HepG2 (cell line): ENCODE results near the gene AHCY. TPM values are rescaled to one million over a fixed set of nuclear protein-coding genes. Genes with fewer than 3 reads are reported as not detected.

Source experiments
- AKAP8 ChIP-seq: sonication (generic); formaldehyde crosslinking; IDR thresholded peaks from 2 replicates; pipeline ENCODE4 v1.5.1; 2020; ENCODE audit warnings: mild to moderate bottlenecking, missing genetic modification reagents
- ATF3 ChIP-seq: sonication (generic); formaldehyde crosslinking; IDR thresholded peaks from 2 replicates; pipeline ENCODE4 v1.4.0; 2020; ENCODE audit warnings: missing genetic modification reagents
- ATF4 ChIP-seq, 2 experiments: fragments of 450-650 bp in 1 of 2; sonication (generic) in 1 of 2; formaldehyde crosslinking; IDR thresholded peaks; 2 replicates each; pipeline versions ENCODE4 v1.5.0 to v1.8.0; 2020 to 2022; ENCODE audit warnings: mild to moderate bottlenecking in 1 of 2, missing genetic modification reagents in 1 of 2
- ATRX ChIP-seq: sonication (generic); formaldehyde crosslinking; IDR thresholded peaks from 2 replicates; pipeline ENCODE4 v1.4.0; 2020; ENCODE audit warnings: missing genetic modification reagents, borderline replicate concordance
- DDIT3 ChIP-seq: sonication (generic); formaldehyde crosslinking; IDR thresholded peaks from 2 replicates; pipeline ENCODE4 v1.4.0; 2020; ENCODE audit warnings: mild to moderate bottlenecking, missing genetic modification reagents
- E2F1 ChIP-seq: sonication (generic); formaldehyde crosslinking; IDR thresholded peaks from 2 replicates; pipeline ENCODE4 v1.5.0; 2020; ENCODE audit warnings: missing genetic modification reagents
- GPN1 ChIP-seq: sonication (generic); formaldehyde crosslinking; IDR thresholded peaks from 2 replicates; pipeline ENCODE4 v1.5.1; 2020; ENCODE audit warnings: missing genetic modification reagents, borderline replicate concordance
- IKZF5 ChIP-seq: IDR thresholded peaks from 2 replicates; pipeline ENCODE4 v1.6.1; 2018; ENCODE audit warnings: missing genetic modification reagents, mild to moderate bottlenecking, missing compliant biosample characterization
- KAT8 ChIP-seq: IDR thresholded peaks from 2 replicates; pipeline ENCODE4 v1.6.1; 2016; ENCODE audit warnings: missing genetic modification reagents, missing compliant biosample characterization
- MBD4 ChIP-seq: IDR thresholded peaks from 2 replicates; pipeline ENCODE4 v1.6.1; 2012; ENCODE audit warnings: low read length, inconsistent platforms, borderline replicate concordance
- MEIS1 ChIP-seq: sonication (generic); formaldehyde crosslinking; IDR thresholded peaks from 2 replicates; pipeline ENCODE4 v1.9.0; 2021; ENCODE audit warnings: mild to moderate bottlenecking, missing genetic modification reagents, moderate library complexity, borderline replicate concordance
- PTBP1 ChIP-seq: fragments of 200-400 bp; formaldehyde crosslinking; IDR thresholded peaks from 2 replicates; pipeline ENCODE4 v1.6.1; 2018; ENCODE audit warnings: low read length, low read depth; ENCODE audit not compliant: poor library complexity, severe bottlenecking
- SMARCE1 ChIP-seq: fragments of 450-650 bp; IDR thresholded peaks from 2 replicates; pipeline ENCODE4 v1.6.1; 2017; ENCODE audit warnings: borderline replicate concordance
- SRF ChIP-seq: IDR thresholded peaks from 2 replicates; pipeline ENCODE4 v1.6.1; 2011; ENCODE audit warnings: mild to moderate bottlenecking, low read depth, low read length, moderate library complexity
- TBX3 ChIP-seq: fragments of 450-650 bp; IDR thresholded peaks from 2 replicates; pipeline ENCODE4 v1.6.1; 2017; ENCODE audit warnings: antibody characterized with exemption, mild to moderate bottlenecking, inconsistent platforms, borderline replicate concordance
- TFDP2 ChIP-seq: sonication (generic); formaldehyde crosslinking; IDR thresholded peaks from 2 replicates; pipeline ENCODE4 v1.4.0; 2020; ENCODE audit warnings: missing genetic modification reagents
- ZBTB7B ChIP-seq: sonication (generic); formaldehyde crosslinking; IDR thresholded peaks from 2 replicates; pipeline ENCODE4 v1.4.0; 2020; ENCODE audit warnings: missing genetic modification reagents
- ZNF263 ChIP-seq: sonication (generic); formaldehyde crosslinking; IDR thresholded peaks from 2 replicates; pipeline ENCODE4 v1.4.0; 2020; ENCODE audit warnings: missing genetic modification reagents
- ZNF275 ChIP-seq: sonication (generic); formaldehyde crosslinking; IDR thresholded peaks from 2 replicates; pipeline ENCODE4 v1.8.0; 2022; ENCODE audit warnings: missing genetic modification reagents, mild to moderate bottlenecking, inconsistent platforms, borderline replicate concordance
- ZNF607 ChIP-seq: sonication (generic); formaldehyde crosslinking; IDR thresholded peaks from 2 replicates; pipeline ENCODE4 v1.5.1; 2020; ENCODE audit warnings: missing genetic modification reagents, mild to moderate bottlenecking, borderline replicate concordance
- ZNF644 ChIP-seq: IDR thresholded peaks from 2 replicates; pipeline ENCODE4 v1.6.1; 2016; ENCODE audit warnings: low read depth
- ZNF776 ChIP-seq: sonication (generic); formaldehyde crosslinking; IDR thresholded peaks from 2 replicates; pipeline ENCODE4 v1.4.0; 2020; ENCODE audit warnings: mild to moderate bottlenecking, missing genetic modification reagents
- ZSCAN22 ChIP-seq: sonication (generic); formaldehyde crosslinking; IDR thresholded peaks from 2 replicates; pipeline ENCODE4 v1.4.0; 2020; ENCODE audit warnings: mild to moderate bottlenecking, missing genetic modification reagents
- ZZZ3 ChIP-seq: sonication (generic); formaldehyde crosslinking; IDR thresholded peaks from 2 replicates; pipeline ENCODE4 v1.4.0; 2020; ENCODE audit warnings: missing genetic modification reagents, mild to moderate bottlenecking, borderline replicate concordance
- polyA plus RNA-seq, 8 experiments: library from polyadenylated mRNA; depleted of rRNA in 3 of 8; stranded (reverse) in 7 of 8; unstranded in 1 of 8; fragments of >200 nt; fragmentation: Illumina TruSeq in 4 of 8; extraction: Trizol in 4 of 8; gene quantifications; 2 replicates each; pipeline versions ENCODE4 v1.2.1 to v1.2.3, GENCODE V29; 2011 to 2016; ENCODE audit warnings: low read depth in 4 of 8, missing spikeins in 1 of 8, mixed read lengths in 1 of 8; ENCODE audit not compliant: insufficient read depth in 1 of 8
- total RNA-seq, 5 experiments: library from RNA; depleted of rRNA; stranded (reverse); fragments of >200 nt; fragmentation: Illumina TruSeq; extraction: Trizol; gene quantifications; 2 replicates each; pipeline ENCODE4 v1.2.3, GENCODE V29; 2016; ENCODE audit warnings: low read depth in 1 of 5

Gene AHCY
- total and polyA plus RNA-seq, 2 of the 13 experiments (the other 11 are each of a cell fraction or from before 2014, with no cell fraction given): 407 to 419 TPM

GRCh38 chr20:34300809-34301586, 2.2 kb downstream of the AHCY start (continued):
- no peak for TF ChIP-seq E2F1 (CRISPR knock-in tag)
- TF ChIP-seq ATF4 (CRISPR knock-in tag; IDR thresholded peaks at IDR 0.05): peak in 1 of 2 experiments; percentile 32; a peak in 1 of 4 replicates
- 0 out of 2 replicates have a peak, but pooled peaks have one; percentile 15 for TF ChIP-seq AKAP8
- TF ChIP-seq SMARCE1: no peak
- 0 out of 2 replicates have a peak, but pooled peaks have one; percentile 25 for TF ChIP-seq IKZF5 (CRISPR knock-in tag)
- no peak for TF ChIP-seq PTBP1
- no peak for TF ChIP-seq MBD4
- TF ChIP-seq ZBTB7B (CRISPR knock-in tag): peak; percentile 80
- no peak for TF ChIP-seq ZNF776 (CRISPR knock-in tag)
- TF ChIP-seq MEIS1: no peak
- TF ChIP-seq ZNF607: peak; percentile 48; the same call in 1 of the 2 replicates
- no peak for TF ChIP-seq ZNF263 (CRISPR knock-in tag)
- TF ChIP-seq DDIT3 (CRISPR knock-in tag): no peak
- no peak for TF ChIP-seq TBX3
- no peak for TF ChIP-seq KAT8
- no peak for TF ChIP-seq ATRX (CRISPR knock-in tag)
- TF ChIP-seq ZSCAN22: no peak
- peak; percentile 33; the same call in 1 of the 2 replicates for TF ChIP-seq SRF
- no peak for TF ChIP-seq ZNF275 (CRISPR knock-in tag)
- peak; percentile 82 for TF ChIP-seq ZNF644 (CRISPR knock-in tag)
- no peak for TF ChIP-seq ATF3
- TF ChIP-seq ZZZ3: no peak
- TF ChIP-seq TFDP2 (CRISPR knock-in tag): no peak; the same call in 1 of the 2 replicates
- TF ChIP-seq GPN1 (CRISPR knock-in tag): no peak
